ENCODE measurements around the gene DGAT2. TPM values are rescaled to one million over a fixed set of nuclear protein-coding genes. Genes with fewer than 3 reads are reported as not detected.

Gene DGAT2
- total RNA-seq, 1 experiment from 2014 or later = 6.5 TPM

DNA sequence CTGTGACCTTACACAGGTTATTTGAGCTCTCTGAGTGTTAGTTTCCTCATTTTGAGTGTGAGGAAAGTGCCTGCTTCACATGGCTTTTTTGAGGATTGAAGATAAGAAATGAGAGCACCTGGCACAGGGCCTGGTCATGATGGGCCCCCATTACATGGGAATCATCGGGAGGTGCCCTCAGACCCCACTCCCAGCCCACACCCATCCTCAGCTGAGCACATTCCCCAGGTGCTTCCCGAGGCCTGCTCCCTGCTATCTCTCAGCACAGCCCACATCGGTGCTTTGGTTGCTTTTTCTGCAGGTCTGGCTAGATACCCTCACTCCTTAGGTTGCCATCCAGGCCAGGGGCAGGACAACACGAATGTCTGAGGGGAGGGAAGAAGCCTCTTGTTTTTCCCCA is 16.6 kb downstream of the DGAT2 start:
- Histone ChIP-seq H3K4me3 (no peak overlapping the region), H3K27ac (no peak overlapping the region), H3K4me1 (replicated peaks; ENCODE audit: insufficient read depth) (peaks cover 33% of the 10 kb centered on the region), H3K27me3 (ENCODE audit: insufficient read depth, low read depth) (no peaks in the 10 kb centered on the region), H3K9me2 (ENCODE audit: insufficient read depth) (no peaks in the 10 kb centered on the region), H3K4me2 (no peak overlapping the region), H3F3A (ENCODE audit: insufficient read depth, low read depth) (peaks cover 33% of the 10 kb centered on the region), H2AFZ (no peak overlapping the region), H3K9me3 (ENCODE audit: insufficient read depth, low read depth) (no peaks in the 10 kb centered on the region), H3K36me3 (ENCODE audit: low read depth) (0 out of 2 replicates have a peak, but pooled peaks cover 7% of the 10 kb centered on the region), H4K20me1 (ENCODE audit: insufficient read depth) (no peaks in the 10 kb centered on the region), H3K79me2 (ENCODE audit: low read depth) (0 out of 2 replicates have a peak, but pooled peaks cover 6% of the 10 kb centered on the region)
- BruUV-seq (replicated peaks) = no TSS peak
- ChIA-PET CTCF (no interaction called here), POLR2A (ENCODE audit: unreplicated experiment) (no interaction called here)
- no peak for DNase-seq
- TF ChIP-seq, protein P1, sequence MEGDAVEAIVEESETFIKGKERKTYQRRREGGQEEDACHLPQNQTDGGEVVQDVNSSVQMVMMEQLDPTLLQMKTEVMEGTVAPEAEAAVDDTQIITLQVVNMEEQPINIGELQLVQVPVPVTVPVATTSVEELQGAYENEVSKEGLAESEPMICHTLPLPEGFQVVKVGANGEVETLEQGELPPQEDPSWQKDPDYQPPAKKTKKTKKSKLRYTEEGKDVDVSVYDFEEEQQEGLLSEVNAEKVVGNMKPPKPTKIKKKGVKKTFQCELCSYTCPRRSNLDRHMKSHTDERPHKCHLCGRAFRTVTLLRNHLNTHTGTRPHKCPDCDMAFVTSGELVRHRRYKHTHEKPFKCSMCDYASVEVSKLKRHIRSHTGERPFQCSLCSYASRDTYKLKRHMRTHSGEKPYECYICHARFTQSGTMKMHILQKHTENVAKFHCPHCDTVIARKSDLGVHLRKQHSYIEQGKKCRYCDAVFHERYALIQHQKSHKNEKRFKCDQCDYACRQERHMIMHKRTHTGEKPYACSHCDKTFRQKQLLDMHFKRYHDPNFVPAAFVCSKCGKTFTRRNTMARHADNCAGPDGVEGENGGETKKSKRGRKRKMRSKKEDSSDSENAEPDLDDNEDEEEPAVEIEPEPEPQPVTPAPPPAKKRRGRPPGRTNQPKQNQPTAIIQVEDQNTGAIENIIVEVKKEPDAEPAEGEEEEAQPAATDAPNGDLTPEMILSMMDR (conservative IDR thresholded peaks at IDR 0.05) = no peak
- no peak for TF ChIP-seq EZH2 (IDR thresholded peaks at IDR 0.05; ENCODE audit: low read depth)
- intact Hi-C loops (cut with micrococcal nuclease; ENCODE audit: unreplicated experiment) = no loop called here

DNA sequence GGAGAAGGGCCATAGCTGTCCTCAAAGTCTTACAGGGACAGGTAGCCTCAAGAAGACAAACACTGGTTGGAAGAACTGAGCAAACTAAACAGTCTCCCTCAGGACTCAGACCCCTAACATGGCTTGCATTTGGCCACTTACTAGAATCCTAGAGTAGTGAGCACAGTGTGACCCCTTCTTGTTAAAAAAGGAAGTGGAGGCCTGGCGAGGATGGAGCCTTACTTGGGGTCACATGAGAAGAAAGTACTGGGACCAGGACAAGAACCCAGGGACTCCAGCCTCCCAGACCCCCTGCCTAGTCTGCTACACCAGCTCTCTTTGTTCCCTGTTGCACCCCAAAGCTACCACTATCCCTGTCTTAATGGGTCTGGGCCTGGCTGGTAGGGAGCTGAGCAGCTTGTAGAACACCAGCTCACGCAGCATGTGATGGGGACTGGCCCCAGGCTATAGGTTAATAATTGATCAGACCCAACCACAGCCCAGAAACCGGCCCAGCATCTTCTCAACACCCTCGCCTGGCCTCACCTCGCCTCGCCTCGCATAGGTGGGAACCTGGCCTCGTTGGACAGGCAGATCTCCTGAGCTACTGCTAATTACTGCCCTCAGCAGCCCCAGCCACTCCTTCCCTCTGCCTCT is 17.6 kb downstream of the DGAT2 start:
- ChIA-PET CTCF (no interaction called here), POLR2A (ENCODE audit: unreplicated experiment) (interaction anchor here (0.7 kb wide), 1 partner anchor 14 kb away, joined by 3 read pairs; no protein-coding TSS in a partner anchor)
- H3K27ac ChIP-seq = no peak overlapping the region

DNA sequence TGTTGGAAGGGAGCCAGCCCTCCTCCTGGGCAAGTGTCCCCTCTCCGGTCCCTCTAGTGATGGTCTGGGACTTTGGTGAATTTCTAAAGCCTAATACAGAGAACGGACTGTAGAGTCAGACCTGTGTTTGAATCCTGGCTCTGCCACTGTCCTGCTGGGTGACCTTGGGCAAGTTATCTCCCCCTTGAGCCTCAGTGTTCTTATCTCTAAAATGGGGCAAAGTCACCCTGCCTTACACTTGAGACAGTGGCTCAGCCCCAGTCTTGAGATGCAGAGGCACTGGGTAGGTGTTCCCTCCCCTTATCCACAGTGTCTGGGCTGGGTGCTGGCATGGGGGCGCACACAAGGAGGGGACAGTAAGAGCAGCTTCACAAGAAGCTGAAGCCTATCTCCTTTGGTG is 20.9 kb downstream of the DGAT2 start:
- no peaks in the 10 kb centered on the region for H3K9me2 ChIP-seq (ENCODE audit: insufficient read depth)
- H3K79me2 ChIP-seq (ENCODE audit: low read depth) = no peaks in the 10 kb centered on the region
- TF ChIP-seq, protein P1 (conservative IDR thresholded peaks at IDR 0.05) = no peak
- no peak for TF ChIP-seq EZH2 (IDR thresholded peaks at IDR 0.05; ENCODE audit: low read depth)
- peaks cover 24% of the 10 kb centered on the region; the same call in 1 of the 2 replicates for H3F3A ChIP-seq (ENCODE audit: insufficient read depth, low read depth)
- H2AFZ ChIP-seq = no peak overlapping the region
- H3K4me1 ChIP-seq (replicated peaks; ENCODE audit: insufficient read depth) = peaks cover 31% of the 10 kb centered on the region
- POLR2A ChIA-PET (ENCODE audit: unreplicated experiment) = interaction anchor here (0.7 kb wide), 1 partner anchor 576 kb away, joined by 11 read pairs; no protein-coding TSS in a partner anchor
- H3K9me3 ChIP-seq (ENCODE audit: insufficient read depth, low read depth) = no peaks in the 10 kb centered on the region
- H3K27ac ChIP-seq = no peak overlapping the region
- no TSS peak for BruUV-seq (replicated peaks)
- peak overlapping the region; percentile 27; the same call in 1 of the 2 replicates for H3K4me2 ChIP-seq
- H3K36me3 ChIP-seq (ENCODE audit: low read depth) = 0 out of 2 replicates have a peak, but pooled peaks cover 7% of the 10 kb centered on the region
- H3K27me3 ChIP-seq (ENCODE audit: insufficient read depth, low read depth) = no peaks in the 10 kb centered on the region
- H3K4me3 ChIP-seq = no peak overlapping the region
- intact Hi-C loops (cut with micrococcal nuclease; ENCODE audit: unreplicated experiment) = no loop called here
- CTCF ChIA-PET = no interaction called here
- no peak for DNase-seq
- H4K20me1 ChIP-seq (ENCODE audit: insufficient read depth) = no peaks in the 10 kb centered on the region

More for the DNA sequence above, 17.6 kb downstream of the DGAT2 start:
- H3K4me2 ChIP-seq = no peak overlapping the region
- DNase-seq = no peak
- intact Hi-C loops (cut with micrococcal nuclease; ENCODE audit: unreplicated experiment) = no loop called here
- no peaks in the 10 kb centered on the region for H3K9me2 ChIP-seq (ENCODE audit: insufficient read depth)
- no peaks in the 10 kb centered on the region for H3K9me3 ChIP-seq (ENCODE audit: insufficient read depth, low read depth)
- no peak overlapping the region for H3K4me3 ChIP-seq
- H3F3A ChIP-seq (ENCODE audit: insufficient read depth, low read depth) = peaks cover 36% of the 10 kb centered on the region
- no peaks in the 10 kb centered on the region for H3K27me3 ChIP-seq (ENCODE audit: insufficient read depth, low read depth)
- no TSS peak for BruUV-seq (replicated peaks)
- peaks cover 44% of the 10 kb centered on the region for H3K4me1 ChIP-seq (replicated peaks; ENCODE audit: insufficient read depth)
- TF ChIP-seq EZH2 (IDR thresholded peaks at IDR 0.05; ENCODE audit: low read depth) = no peak
- TF ChIP-seq, protein P1 (conservative IDR thresholded peaks at IDR 0.05) = no peak
- H2AFZ ChIP-seq = no peak overlapping the region
- H3K36me3 ChIP-seq (ENCODE audit: low read depth) = 0 out of 2 replicates have a peak, but pooled peaks cover 7% of the 10 kb centered on the region
- no peaks in the 10 kb centered on the region for H4K20me1 ChIP-seq (ENCODE audit: insufficient read depth)
- H3K79me2 ChIP-seq (ENCODE audit: low read depth) = 0 out of 2 replicates have a peak, but pooled peaks cover 6% of the 10 kb centered on the region
